Measurements from ENCODE around the gene ACAA1. TPM values are rescaled to one million over a fixed set of nuclear protein-coding genes. Genes with fewer than 3 reads are reported as not detected.
A peak's percentile ranks its signal among the peaks of the same experiment; 100 is the strongest.

Gene ACAA1
- total and polyA plus RNA-seq, 9 of the 15 experiments (the other 6 are each of a cell fraction or from before 2014, with no cell fraction given), result 4.0 to 88.9 (median 57.2) TPM

DNA sequence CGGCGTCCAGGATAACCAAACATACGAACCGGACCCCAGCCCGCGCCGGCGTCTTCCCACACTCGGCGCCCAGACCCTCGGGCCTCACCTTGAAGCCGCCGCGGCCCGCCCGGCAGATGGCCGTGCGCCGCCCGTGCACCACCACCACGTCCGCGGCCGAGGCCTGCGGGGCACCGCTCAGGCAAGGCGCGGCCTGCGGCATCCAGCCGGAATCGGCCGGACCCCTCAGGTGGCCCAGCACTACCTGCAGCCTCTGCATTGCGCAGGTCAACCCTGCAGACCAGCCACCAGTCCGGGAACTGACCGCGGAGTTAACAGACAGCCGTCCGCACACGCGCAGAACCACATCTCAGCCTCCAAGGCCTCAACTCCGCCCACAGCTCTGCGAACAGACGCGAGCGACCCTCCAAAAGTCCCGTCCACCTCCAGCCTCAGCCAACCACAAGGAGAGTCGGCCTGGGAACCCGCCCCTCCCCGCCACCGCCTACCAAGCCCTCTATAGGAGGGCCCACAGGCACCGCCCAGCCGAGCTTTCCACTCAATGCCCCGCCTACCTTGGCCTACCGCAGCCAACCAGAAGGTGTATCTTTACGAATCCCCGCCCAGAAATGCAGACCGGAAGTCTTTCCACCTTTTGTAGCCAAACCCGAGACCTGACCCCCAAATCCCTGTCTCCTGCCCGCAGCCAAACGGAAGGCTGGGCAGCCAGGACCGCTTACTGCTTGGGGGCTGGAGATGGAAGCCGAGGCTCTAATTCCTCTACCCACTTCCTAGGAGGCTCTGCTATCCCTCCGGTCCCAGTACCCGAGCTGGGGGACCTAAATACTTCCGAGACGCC, at the start of gene ACAA1 (continued):
- TF ChIP-seq FOXP4 (CRISPR knock-in tag; IDR thresholded peaks at IDR 0.05; ENCODE audit: borderline replicate concordance) (peak; percentile 76; the same call in 1 of the 2 replicates), YY1 (IDR thresholded peaks at IDR 0.05; ENCODE audit: borderline replicate concordance in 1 of 3, control insufficient read depth in 1 of 3, extremely low read depth in 1 of 3, insufficient read depth in 3 of 3, insufficient read length in 1 of 3, insufficient replicate concordance in 2 of 3, low read depth in 1 of 3, low read length in 2 of 3) (peak in 1 of 3 experiments; percentile 25), ARID3B (CRISPR knock-in tag; IDR thresholded peaks at IDR 0.05; ENCODE audit: borderline replicate concordance) (0 out of 2 replicates have a peak, but pooled peaks have one; percentile 14), RBM25 (IDR thresholded peaks at IDR 0.05; ENCODE audit: low read depth, low read length, severe bottlenecking) (no peak), CEBPB (tag; IDR thresholded peaks at IDR 0.05) (no peak), POLR2AphosphoS5 (IDR thresholded peaks at IDR 0.05; ENCODE audit: control insufficient read depth, insufficient read depth, low read depth, low read length) (peak; percentile 92), ZNF395 (CRISPR knock-in tag; IDR thresholded peaks at IDR 0.05) (no peak), MXI1 (IDR thresholded peaks at IDR 0.05; ENCODE audit: low read depth, low read length) (0 out of 2 replicates have a peak, but pooled peaks have one; percentile 23), TAF7 (tag; IDR thresholded peaks at IDR 0.05) (no peak), BMI1 (IDR thresholded peaks at IDR 0.05; ENCODE audit: low read length) (no peak), ZNF778 (CRISPR knock-in tag; IDR thresholded peaks at IDR 0.05) (no peak), SPI1 (IDR thresholded peaks at IDR 0.05; ENCODE audit: borderline replicate concordance, low read depth, low read length) (peak; percentile 51; the same call in 1 of the 2 replicates), THRAP3 (IDR thresholded peaks at IDR 0.05; ENCODE audit: borderline replicate concordance) (no peak)
- TF ChIP-seq, protein P1, sequence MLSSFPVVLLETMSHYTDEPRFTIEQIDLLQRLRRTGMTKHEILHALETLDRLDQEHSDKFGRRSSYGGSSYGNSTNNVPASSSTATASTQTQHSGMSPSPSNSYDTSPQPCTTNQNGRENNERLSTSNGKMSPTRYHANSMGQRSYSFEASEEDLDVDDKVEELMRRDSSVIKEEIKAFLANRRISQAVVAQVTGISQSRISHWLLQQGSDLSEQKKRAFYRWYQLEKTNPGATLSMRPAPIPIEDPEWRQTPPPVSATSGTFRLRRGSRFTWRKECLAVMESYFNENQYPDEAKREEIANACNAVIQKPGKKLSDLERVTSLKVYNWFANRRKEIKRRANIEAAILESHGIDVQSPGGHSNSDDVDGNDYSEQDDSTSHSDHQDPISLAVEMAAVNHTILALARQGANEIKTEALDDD (IDR thresholded peaks at IDR 0.05), result no peak
- TF ChIP-seq, protein P2, sequence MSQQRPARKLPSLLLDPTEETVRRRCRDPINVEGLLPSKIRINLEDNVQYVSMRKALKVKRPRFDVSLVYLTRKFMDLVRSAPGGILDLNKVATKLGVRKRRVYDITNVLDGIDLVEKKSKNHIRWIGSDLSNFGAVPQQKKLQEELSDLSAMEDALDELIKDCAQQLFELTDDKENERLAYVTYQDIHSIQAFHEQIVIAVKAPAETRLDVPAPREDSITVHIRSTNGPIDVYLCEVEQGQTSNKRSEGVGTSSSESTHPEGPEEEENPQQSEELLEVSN (IDR thresholded peaks at IDR 0.05; ENCODE audit: borderline replicate concordance in 1 of 2, extremely low read depth in 1 of 2, insufficient read depth in 1 of 2, insufficient read length in 1 of 2, low read depth in 1 of 2, low read length in 1 of 2, poor library complexity in 1 of 2, severe bottlenecking in 1 of 2), result peak; percentile 51 to 80

All from K562 (cell line).